Gastrocnemius medialis (tissue), 4 donors: ENCODE data around the gene DTD1.

Source experiments
- CTCF ChIP-seq, 5 experiments: fragments of 450-650 bp in 3 of 5; fragments of 200-600 bp in 2 of 5; sonication (generic) in 2 of 5; IDR thresholded peaks in 4 of 5; conservative IDR thresholded peaks in 1 of 5; 1 replicate in 4 of 5; 2 replicates in 1 of 5; pipeline ENCODE4 v1.5.1; 2016 to 2019; ENCODE audit warnings: antibody characterized with exemption in 5 of 5, mild to moderate bottlenecking in 3 of 5, moderate library complexity in 3 of 5
- POLR2A ChIP-seq, 2 donors: fragments of 450-650 bp; IDR thresholded peaks; one replicate each; pipeline ENCODE4 v1.6.1; 2017; ENCODE audit warnings: antibody characterized with exemption in 2 of 2, mild to moderate bottlenecking in 2 of 2, moderate library complexity in 2 of 2

- no peak for TF ChIP-seq CTCF (IDR thresholded peaks at IDR 0.05 in 4 of 5, conservative IDR thresholded peaks at IDR 0.05 in 1 of 5)
- no peak for TF ChIP-seq POLR2A (IDR thresholded peaks at IDR 0.05)
Measured at GRCh38 chr20:18543216-18543615, 44.6 kb upstream of the DTD1 start.
